ENCODE results near the gene CCNL2.

DNA sequence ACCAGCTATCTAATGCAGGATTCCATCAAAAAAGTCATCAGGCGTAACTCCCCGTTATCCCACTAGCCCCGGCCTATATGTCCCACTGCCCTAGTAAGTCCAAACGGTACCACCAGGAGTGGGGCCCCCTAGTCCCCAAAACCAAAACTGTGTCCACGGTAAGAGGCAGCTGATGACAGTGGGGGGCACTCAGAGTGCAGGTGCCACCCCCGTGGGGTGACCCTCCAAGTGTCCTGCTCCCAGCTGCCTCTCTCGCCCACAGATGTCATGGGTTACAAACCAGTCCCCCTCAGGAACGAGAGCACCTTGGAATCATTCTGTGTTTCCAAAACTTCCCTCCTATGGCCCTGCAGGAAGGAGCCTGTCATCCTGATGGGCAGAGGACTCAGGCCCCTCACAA lies 13.2 kb downstream of the CCNL2 start:
- no peak for TF ChIP-seq POLR2A (IDR thresholded peaks at IDR 0.05)
- TF ChIP-seq, protein P1, sequence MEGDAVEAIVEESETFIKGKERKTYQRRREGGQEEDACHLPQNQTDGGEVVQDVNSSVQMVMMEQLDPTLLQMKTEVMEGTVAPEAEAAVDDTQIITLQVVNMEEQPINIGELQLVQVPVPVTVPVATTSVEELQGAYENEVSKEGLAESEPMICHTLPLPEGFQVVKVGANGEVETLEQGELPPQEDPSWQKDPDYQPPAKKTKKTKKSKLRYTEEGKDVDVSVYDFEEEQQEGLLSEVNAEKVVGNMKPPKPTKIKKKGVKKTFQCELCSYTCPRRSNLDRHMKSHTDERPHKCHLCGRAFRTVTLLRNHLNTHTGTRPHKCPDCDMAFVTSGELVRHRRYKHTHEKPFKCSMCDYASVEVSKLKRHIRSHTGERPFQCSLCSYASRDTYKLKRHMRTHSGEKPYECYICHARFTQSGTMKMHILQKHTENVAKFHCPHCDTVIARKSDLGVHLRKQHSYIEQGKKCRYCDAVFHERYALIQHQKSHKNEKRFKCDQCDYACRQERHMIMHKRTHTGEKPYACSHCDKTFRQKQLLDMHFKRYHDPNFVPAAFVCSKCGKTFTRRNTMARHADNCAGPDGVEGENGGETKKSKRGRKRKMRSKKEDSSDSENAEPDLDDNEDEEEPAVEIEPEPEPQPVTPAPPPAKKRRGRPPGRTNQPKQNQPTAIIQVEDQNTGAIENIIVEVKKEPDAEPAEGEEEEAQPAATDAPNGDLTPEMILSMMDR (IDR thresholded peaks at IDR 0.05): no peak

Measured in adrenal gland (tissue), 5 donors.